Choroid plexus epithelial cell (primary cell): ENCODE results near the gene SESN2.
"Not testable (repeated sequence)": the region's sequence is repeated elsewhere in the genome, so short reads cannot be mapped to it uniquely, and the experiment has no call there.

ENCODE experiments used
- DNase-seq: peaks from one replicate; pipeline ENCODE4 v3.0.0-alpha.2; 2010; ENCODE audit warnings: low read depth
- H3K4me3 ChIP-seq: 2 replicates; pipeline ENCODE4 v1.5.1; 2011; ENCODE audit warnings: low read depth, mild to moderate bottlenecking, control low read depth, low read length, moderate library complexity
- TF ChIP-seq, protein P1 (sequence below): conservative IDR thresholded peaks from 2 replicates; pipeline ENCODE4 v1.5.1; 2011; ENCODE audit warnings: low read depth, mild to moderate bottlenecking, control low read depth, inconsistent platforms, low read length, moderate library complexity

SESN2 gene

GRCh38 chr1:28313702-28314546 is 54.6 kb downstream of the SESN2 start:
- peak; percentile 88 for DNase-seq
- TF ChIP-seq, protein P1, sequence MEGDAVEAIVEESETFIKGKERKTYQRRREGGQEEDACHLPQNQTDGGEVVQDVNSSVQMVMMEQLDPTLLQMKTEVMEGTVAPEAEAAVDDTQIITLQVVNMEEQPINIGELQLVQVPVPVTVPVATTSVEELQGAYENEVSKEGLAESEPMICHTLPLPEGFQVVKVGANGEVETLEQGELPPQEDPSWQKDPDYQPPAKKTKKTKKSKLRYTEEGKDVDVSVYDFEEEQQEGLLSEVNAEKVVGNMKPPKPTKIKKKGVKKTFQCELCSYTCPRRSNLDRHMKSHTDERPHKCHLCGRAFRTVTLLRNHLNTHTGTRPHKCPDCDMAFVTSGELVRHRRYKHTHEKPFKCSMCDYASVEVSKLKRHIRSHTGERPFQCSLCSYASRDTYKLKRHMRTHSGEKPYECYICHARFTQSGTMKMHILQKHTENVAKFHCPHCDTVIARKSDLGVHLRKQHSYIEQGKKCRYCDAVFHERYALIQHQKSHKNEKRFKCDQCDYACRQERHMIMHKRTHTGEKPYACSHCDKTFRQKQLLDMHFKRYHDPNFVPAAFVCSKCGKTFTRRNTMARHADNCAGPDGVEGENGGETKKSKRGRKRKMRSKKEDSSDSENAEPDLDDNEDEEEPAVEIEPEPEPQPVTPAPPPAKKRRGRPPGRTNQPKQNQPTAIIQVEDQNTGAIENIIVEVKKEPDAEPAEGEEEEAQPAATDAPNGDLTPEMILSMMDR, result no peak
- no peak overlapping the region for H3K4me3 ChIP-seq

DNA sequence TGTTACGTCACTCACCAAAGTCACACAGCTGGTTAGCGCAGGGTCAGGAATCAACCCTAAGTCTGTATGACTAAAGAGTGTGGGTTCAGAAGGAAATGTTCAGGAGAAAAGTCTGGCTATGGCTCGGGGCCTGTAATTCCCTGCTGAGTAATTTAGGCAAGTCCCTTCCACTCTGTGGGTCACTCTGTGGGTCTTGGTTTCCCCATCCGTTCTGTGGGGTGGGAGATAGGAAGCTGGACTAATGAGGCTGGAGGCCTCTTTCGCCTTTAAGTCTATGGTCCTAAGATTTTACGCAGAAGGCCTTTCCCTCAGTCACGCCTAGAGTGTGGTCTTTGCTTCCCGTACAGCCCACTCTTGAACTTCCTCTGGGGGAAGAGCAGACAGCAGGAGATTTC is 55.2 kb downstream of the SESN2 start:
- DNase-seq, result peak; percentile 13
- TF ChIP-seq, protein P1, result no peak
- no peak overlapping the region for H3K4me3 ChIP-seq

DNA sequence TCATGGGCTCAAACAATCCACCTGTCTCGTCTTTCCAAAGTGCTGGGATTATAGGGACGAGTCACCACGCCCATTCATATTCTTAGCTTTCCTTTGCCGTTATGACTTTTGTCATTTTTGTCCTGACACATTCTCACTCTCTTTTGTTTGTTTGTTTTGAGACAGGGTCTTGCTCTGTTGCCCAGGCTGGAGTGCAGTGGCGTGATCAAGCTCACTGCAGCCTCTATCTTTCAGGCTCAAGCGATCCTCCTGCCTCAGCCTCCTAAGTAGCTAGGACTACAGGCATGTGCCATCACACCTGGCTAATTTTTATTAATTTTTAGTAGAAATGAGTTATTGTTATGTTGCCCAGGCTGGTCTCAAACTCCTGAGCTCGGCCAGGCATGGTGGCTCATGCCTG is 57.7 kb downstream of the SESN2 start:
- TF ChIP-seq, protein P1, result no peak
- H3K4me3 ChIP-seq, result no peak overlapping the region
- DNase-seq, result no peak

DNA sequence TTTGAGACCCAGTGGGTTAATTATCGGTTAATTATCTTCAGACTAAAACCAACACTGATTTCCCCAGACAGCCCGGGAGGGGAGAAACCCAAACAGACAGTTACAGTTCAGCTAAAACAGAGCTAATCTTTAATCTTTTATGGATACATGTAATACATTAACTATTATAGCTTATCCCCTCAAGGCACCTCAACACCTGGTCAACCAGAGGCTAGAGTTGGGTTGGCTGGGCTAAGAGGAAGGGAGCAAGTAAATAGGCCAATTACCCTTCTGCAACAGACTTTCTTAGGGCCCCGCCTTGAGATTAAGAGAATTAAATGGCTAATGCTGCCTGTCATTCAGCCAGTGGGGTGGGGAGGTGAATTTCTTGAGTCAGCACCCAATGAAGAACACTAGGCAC is 62.9 kb downstream of the SESN2 start:
- H3K4me3 ChIP-seq, result no peak overlapping the region

DNA sequence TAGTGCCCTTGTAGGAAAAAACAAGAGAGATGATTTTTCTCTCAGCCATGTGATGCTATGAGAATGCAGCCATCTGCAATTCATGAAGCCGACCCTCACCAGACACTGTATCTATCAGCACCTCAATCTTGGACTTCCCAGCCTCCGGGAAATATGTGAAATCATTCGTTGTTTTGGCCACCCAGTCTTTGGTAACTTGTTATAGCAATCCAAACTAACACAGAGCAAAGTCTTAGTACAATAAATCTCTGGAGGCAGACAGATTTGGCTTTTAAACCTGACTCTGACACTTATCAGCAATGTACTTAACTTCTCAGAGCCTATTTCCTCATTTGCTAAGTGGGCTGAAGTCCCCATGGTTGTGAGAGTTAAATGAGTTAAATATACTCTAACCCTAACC is 64.4 kb downstream of the SESN2 start:
- TF ChIP-seq, protein P1, result no peak
- no peak overlapping the region for H3K4me3 ChIP-seq
- no peak for DNase-seq

More for the DNA sequence above, 62.9 kb downstream of the SESN2 start:
- TF ChIP-seq, protein P1, result no peak
- no peak for DNase-seq

DNA sequence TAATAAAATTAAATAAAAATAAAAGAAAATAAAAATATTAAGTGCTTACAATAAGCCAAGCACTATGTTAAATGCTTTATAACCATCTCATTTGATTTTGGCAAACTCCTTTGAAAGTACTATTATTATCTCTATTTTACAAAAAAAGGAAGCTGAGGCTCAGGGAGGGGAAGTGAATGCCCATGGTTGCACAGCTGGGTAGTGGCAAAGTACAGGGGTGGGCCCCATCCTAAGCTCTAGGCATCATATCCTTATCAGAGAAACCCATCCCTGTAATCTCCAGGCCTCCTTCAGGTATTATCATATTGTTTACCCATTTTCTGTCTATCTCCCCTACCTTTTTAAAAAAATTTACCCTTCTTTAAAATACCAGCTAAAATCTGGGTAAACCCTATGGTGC is 67.2 kb downstream of the SESN2 start:
- H3K4me3 ChIP-seq, result no peak overlapping the region
- TF ChIP-seq, protein P1, result no peak

DNA sequence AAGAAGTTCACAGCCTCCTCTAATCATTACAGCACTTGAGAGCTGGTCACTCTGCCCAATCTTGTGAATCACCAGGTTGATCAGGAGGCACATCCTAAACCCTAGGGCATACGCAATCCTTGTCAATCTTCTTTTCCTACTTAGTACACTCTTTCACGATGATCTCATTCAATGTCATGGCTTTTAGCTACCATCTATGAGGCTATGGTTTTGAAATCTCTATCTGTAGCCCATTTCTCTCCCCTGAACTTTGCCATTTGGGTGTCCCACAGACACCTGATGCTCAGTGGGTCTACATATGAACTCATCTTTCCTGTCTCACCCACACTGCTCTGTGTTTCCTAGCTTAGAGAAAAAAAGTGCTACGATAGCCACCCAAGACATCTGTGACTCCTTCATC is 67.7 kb downstream of the SESN2 start:
- DNase-seq, result no peak
- TF ChIP-seq, protein P1, result no peak
- no peak overlapping the region for H3K4me3 ChIP-seq

More for the DNA sequence above, 67.2 kb downstream of the SESN2 start:
- no peak for DNase-seq

DNA sequence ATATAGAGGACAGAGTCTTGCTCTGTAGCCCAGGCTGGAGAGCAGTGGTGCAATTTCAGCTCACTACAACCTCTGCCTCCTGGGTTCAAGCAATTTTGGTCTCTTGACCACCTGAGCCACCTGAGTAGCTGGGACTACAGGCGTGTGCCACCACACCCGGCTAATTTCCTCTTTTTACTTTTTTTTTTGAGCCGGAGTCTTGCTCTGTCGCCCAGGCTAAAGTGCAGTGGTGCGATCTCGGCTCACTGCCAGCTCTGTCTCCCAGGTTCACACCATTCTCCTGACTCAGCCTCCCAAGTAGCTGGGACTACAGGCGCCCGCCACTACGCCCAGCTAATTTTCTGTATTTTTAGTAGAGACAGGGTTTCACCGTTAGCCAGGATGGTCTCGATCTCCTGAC is 68.1 kb downstream of the SESN2 start:
- not testable (repeated sequence) for DNase-seq, H3K4me3 ChIP-seq
